GM18873 (cell line): ENCODE data around the gene MMD.

ENCODE experiments used
- ATAC-seq: cut with Tn5 transposase; IDR thresholded peaks from one replicate; pipeline ENCODE4 v1.9.1; 2021; ENCODE audit warnings: mild to moderate bottlenecking, moderate library complexity, moderate number of reproducible peaks; ENCODE audit not compliant: unreplicated experiment, low FRiP score

Gene MMD

GRCh38 chr17:55356434-55357328, 65.0 kb downstream of the MMD start:
- peak; percentile 90 for ATAC-seq

GRCh38 chr17:55354941-55355340, 66.7 kb downstream of the MMD start:
- no peak for ATAC-seq

GRCh38 chr17:55354010-55354409, 67.6 kb downstream of the MMD start:
- no peak for ATAC-seq

- no peak for ATAC-seq
Observed at GRCh38 chr17:55351226-55351625, 70.4 kb downstream of the MMD start.

- ATAC-seq, result no peak
Observed at GRCh38 chr17:55350825-55351205, 70.8 kb downstream of the MMD start.

GRCh38 chr17:55348749-55349354, 72.8 kb downstream of the MMD start:
- no peak for ATAC-seq

- ATAC-seq, result no peak
Observed at GRCh38 chr17:55347341-55347740, 74.3 kb downstream of the MMD start.

- no peak for ATAC-seq
Observed at GRCh38 chr17:55346658-55347057, 75.0 kb downstream of the MMD start.

- ATAC-seq, result no peak
Observed at GRCh38 chr17:55345132-55345531, 76.5 kb downstream of the MMD start.

GRCh38 chr17:55344514-55344997, 77.1 kb downstream of the MMD start:
- no peak for ATAC-seq

GRCh38 chr17:55343900-55344513, 77.6 kb downstream of the MMD start:
- ATAC-seq, result no peak

GRCh38 chr17:55342800-55343585, 78.6 kb downstream of the MMD start:
- ATAC-seq, result no peak
